Testis (tissue), 2 donors: ENCODE measurements around the gene ZSWIM2.

ENCODE experiments used
- POLR2A ChIP-seq: fragments of 450-650 bp; IDR thresholded peaks from one replicate; pipeline ENCODE4 v1.6.1; 2017; ENCODE audit warnings: antibody characterized with exemption, mild to moderate bottlenecking, moderate library complexity
- TF ChIP-seq, protein P1 (sequence below), 3 experiments: fragments of 450-650 bp in 2 of 3; fragments of 200-600 bp in 1 of 3; sonication (generic) in 1 of 3; IDR thresholded peaks; one replicate each; pipeline ENCODE4 v1.5.1; 2016 to 2019; ENCODE audit warnings: antibody characterized with exemption in 3 of 3, mild to moderate bottlenecking in 2 of 3, moderate library complexity in 1 of 3

DNA sequence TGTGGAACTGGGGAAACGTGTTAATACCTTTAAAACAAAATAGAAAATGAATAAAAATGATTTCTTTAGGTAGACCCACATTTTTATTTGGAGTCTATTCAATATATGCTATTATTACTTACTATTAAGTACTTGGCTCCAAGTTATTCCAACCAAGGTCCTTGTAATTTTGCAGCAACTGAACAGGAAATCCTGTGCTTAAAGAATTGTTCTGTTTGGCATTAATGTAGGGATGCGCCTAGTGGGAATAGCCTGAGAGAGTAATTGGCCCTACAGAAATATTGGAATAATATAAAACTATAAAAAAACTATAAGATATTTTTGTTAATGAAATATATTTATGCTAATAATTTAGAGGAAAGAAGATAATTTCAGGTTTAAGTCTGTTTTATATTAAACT lies 22.9 kb upstream of the ZSWIM2 start:
- TF ChIP-seq, protein P1, sequence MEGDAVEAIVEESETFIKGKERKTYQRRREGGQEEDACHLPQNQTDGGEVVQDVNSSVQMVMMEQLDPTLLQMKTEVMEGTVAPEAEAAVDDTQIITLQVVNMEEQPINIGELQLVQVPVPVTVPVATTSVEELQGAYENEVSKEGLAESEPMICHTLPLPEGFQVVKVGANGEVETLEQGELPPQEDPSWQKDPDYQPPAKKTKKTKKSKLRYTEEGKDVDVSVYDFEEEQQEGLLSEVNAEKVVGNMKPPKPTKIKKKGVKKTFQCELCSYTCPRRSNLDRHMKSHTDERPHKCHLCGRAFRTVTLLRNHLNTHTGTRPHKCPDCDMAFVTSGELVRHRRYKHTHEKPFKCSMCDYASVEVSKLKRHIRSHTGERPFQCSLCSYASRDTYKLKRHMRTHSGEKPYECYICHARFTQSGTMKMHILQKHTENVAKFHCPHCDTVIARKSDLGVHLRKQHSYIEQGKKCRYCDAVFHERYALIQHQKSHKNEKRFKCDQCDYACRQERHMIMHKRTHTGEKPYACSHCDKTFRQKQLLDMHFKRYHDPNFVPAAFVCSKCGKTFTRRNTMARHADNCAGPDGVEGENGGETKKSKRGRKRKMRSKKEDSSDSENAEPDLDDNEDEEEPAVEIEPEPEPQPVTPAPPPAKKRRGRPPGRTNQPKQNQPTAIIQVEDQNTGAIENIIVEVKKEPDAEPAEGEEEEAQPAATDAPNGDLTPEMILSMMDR (IDR thresholded peaks at IDR 0.05), result no peak
- TF ChIP-seq POLR2A, result no peak
